ENCODE results near the gene ANKRD40.

GRCh38 chr17:50710025-50710424 lies 2.3 kb upstream of the ANKRD40 start:
- TF ChIP-seq EZH2 (optimal IDR thresholded peaks at IDR 0.05; ENCODE audit: low read depth, low read length), result no peak
- no peak for TF ChIP-seq CTCF (IDR thresholded peaks at IDR 0.05; ENCODE audit: low read length)
- TF ChIP-seq EZH2phosphoT487 (IDR thresholded peaks at IDR 0.05; ENCODE audit: low read length), result no peak

Measured in MM.1S (cell line).